Parathyroid adenoma (tissue), 2 donors: Measurements from ENCODE around the gene SEMA3B.

Source experiments
- H2AFZ ChIP-seq: fragments of 300-600 bp; sonication (generic); one replicate; pipeline ENCODE4 v1.7.0; 2017; ENCODE audit warnings: antibody characterized with exemption, mild to moderate bottlenecking
- H3K27ac ChIP-seq: fragments of 300-600 bp; sonication (generic); one replicate; pipeline ENCODE4 v1.7.0; 2017
- H3K27me3 ChIP-seq: fragments of 300-600 bp; sonication (generic); one replicate; pipeline ENCODE4 v1.7.0; 2017; ENCODE audit warnings: low read length; ENCODE audit not compliant: control insufficient read depth, insufficient read depth
- H3K36me3 ChIP-seq: fragments of 300-600 bp; sonication (generic); one replicate; pipeline ENCODE4 v1.7.0; 2017; ENCODE audit warnings: low read length; ENCODE audit not compliant: control insufficient read depth, insufficient read depth
- H3K4me1 ChIP-seq: fragments of 300-600 bp; sonication (generic); one replicate; pipeline ENCODE4 v1.7.0; 2017; ENCODE audit warnings: control low read depth
- H3K4me2 ChIP-seq: fragments of 300-600 bp; sonication (generic); one replicate; pipeline ENCODE4 v1.7.0; 2017; ENCODE audit warnings: low read length
- H3K4me3 ChIP-seq: fragments of 300-600 bp; sonication (generic); one replicate; pipeline ENCODE4 v1.7.0; 2017; ENCODE audit warnings: low read depth, low read length
- H3K79me2 ChIP-seq: fragments of 300-600 bp; sonication (generic); one replicate; pipeline ENCODE4 v1.7.0; 2017; ENCODE audit warnings: control low read depth
- H3K9ac ChIP-seq: fragments of 300-600 bp; sonication (generic); one replicate; pipeline ENCODE4 v1.7.0; 2017; ENCODE audit warnings: mild to moderate bottlenecking
- H3K9me3 ChIP-seq: fragments of 300-600 bp; sonication (generic); one replicate; pipeline ENCODE4 v1.7.0; 2017; ENCODE audit warnings: low read length; ENCODE audit not compliant: control insufficient read depth
- CTCF ChIP-seq: fragments of 300-600 bp; sonication (generic); IDR thresholded peaks from one replicate; pipeline ENCODE4 v1.7.0; 2017; ENCODE audit warnings: antibody characterized with exemption, mild to moderate bottlenecking
- donor health status: primary hyperparathyroidism.

Gene SEMA3B

GRCh38 chr3:50268703-50269451 is at the start of gene SEMA3B:
SEMA3B (plus strand) TSS chr3:50269147; CDS start chr3:50269241, 94 bp downstream.
- Histone ChIP-seq H3K27ac (peak within 1 kb of the TSS; percentile 98), H3K27me3 (no peaks in the 10 kb centered on the region), H3K9me3 (no peaks in the 10 kb centered on the region), H2AFZ (peak within 1 kb of the TSS; percentile 41), H3K4me3 (peak within 1 kb of the TSS; percentile 38), H3K4me1 (peaks cover 88% of the 10 kb centered on the region), H3K9ac (peak within 1 kb of the TSS; percentile 35), H3K36me3 (no peaks in the 10 kb centered on the region), H3K79me2 (peaks cover 8% of the 10 kb centered on the region), H3K4me2 (peak within 1 kb of the TSS; percentile 63)
- no peak for TF ChIP-seq CTCF

GRCh38 chr3:50219285-50219684 is 49.7 kb upstream of the SEMA3B start:
- Histone ChIP-seq H3K36me3 (no peaks in the 10 kb centered on the region), H3K9me3 (no peaks in the 10 kb centered on the region), H3K4me1 (no peaks in the 10 kb centered on the region), H3K27me3 (no peaks in the 10 kb centered on the region), H3K4me3 (no peak overlapping the region), H3K79me2 (no peaks in the 10 kb centered on the region), H3K9ac (no peak overlapping the region), H3K27ac (no peak overlapping the region), H2AFZ (no peak overlapping the region), H3K4me2 (no peak overlapping the region)
- TF ChIP-seq CTCF, result no peak

GRCh38 chr3:50220109-50220508 is 48.8 kb upstream of the SEMA3B start:
- TF ChIP-seq CTCF, result no peak
- no peak overlapping the region for H3K27ac ChIP-seq

GRCh38 chr3:50221051-50221410 is 47.9 kb upstream of the SEMA3B start:
- H3K9ac ChIP-seq, result no peak overlapping the region
- H2AFZ ChIP-seq, result no peak overlapping the region
- no peak for TF ChIP-seq CTCF
- H3K27me3 ChIP-seq, result no peaks in the 10 kb centered on the region
- no peaks in the 10 kb centered on the region for H3K9me3 ChIP-seq
- no peaks in the 10 kb centered on the region for H3K36me3 ChIP-seq
- no peak overlapping the region for H3K4me2 ChIP-seq
- H3K4me1 ChIP-seq, result no peaks in the 10 kb centered on the region
- no peaks in the 10 kb centered on the region for H3K79me2 ChIP-seq
- no peak overlapping the region for H3K27ac ChIP-seq
- H3K4me3 ChIP-seq, result no peak overlapping the region

More at GRCh38 chr3:50220109-50220508, 48.8 kb upstream of the SEMA3B start:
- Histone ChIP-seq H3K4me3 (no peak overlapping the region), H3K4me2 (no peak overlapping the region), H3K27me3 (no peaks in the 10 kb centered on the region), H3K4me1 (no peaks in the 10 kb centered on the region), H2AFZ (no peak overlapping the region), H3K36me3 (no peaks in the 10 kb centered on the region), H3K9me3 (no peaks in the 10 kb centered on the region), H3K9ac (no peak overlapping the region), H3K79me2 (no peaks in the 10 kb centered on the region)
